OCI-LY7 (cell line): ENCODE data around the gene PALMD.

Experiments used
- EZH2phosphoT487 ChIP-seq: fragments of 200-600 bp; sonication (generic); IDR thresholded peaks from 2 replicates; pipeline ENCODE4 v1.6.1; 2018; ENCODE audit warnings: low read depth, borderline replicate concordance, mild to moderate bottlenecking, mixed run types, antibody characterized with exemption, low read length, moderate library complexity, mixed read lengths
- TF ChIP-seq, protein P1 (sequence below): fragments of 200-600 bp; sonication (generic); conservative IDR thresholded peaks from 2 replicates; pipeline ENCODE4 v1.5.1; 2014; ENCODE audit warnings: mild to moderate bottlenecking, antibody characterized with exemption, low read length, moderate library complexity, mixed read lengths

DNA sequence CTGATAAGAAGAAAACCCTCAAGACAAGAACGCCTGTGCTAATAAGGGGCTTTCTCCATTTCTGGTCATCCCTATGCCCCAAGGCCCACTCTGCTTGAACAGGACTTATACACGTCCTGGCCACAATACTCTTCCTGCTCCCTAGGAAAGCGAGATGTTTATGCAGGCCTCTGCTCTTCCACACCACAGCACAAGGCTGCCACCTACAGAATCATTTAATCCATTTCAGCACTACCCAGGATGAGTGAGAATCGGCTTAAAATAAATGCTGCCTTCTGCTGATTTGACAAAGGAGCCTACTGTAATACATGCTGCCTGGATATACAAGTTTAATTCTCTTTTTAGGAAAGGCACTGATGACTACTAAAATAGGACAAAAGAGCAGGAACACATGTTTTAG, 91.1 kb downstream of the PALMD start:
- TF ChIP-seq, protein P1, sequence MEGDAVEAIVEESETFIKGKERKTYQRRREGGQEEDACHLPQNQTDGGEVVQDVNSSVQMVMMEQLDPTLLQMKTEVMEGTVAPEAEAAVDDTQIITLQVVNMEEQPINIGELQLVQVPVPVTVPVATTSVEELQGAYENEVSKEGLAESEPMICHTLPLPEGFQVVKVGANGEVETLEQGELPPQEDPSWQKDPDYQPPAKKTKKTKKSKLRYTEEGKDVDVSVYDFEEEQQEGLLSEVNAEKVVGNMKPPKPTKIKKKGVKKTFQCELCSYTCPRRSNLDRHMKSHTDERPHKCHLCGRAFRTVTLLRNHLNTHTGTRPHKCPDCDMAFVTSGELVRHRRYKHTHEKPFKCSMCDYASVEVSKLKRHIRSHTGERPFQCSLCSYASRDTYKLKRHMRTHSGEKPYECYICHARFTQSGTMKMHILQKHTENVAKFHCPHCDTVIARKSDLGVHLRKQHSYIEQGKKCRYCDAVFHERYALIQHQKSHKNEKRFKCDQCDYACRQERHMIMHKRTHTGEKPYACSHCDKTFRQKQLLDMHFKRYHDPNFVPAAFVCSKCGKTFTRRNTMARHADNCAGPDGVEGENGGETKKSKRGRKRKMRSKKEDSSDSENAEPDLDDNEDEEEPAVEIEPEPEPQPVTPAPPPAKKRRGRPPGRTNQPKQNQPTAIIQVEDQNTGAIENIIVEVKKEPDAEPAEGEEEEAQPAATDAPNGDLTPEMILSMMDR, result peak; percentile 57
- TF ChIP-seq EZH2phosphoT487, result no peak
